ENCODE results near the gene ITIH3. TPM values are rescaled to one million over a fixed set of nuclear protein-coding genes. Genes with fewer than 3 reads are reported as not detected.

The ITIH3 gene
- total RNA-seq, 2 experiments from 2014 or later: not detected

GRCh38 chr3:52841211-52841980, 46.8 kb downstream of the ITIH3 start:
- POLR2A ChIA-PET: no interaction called here
- H3K36me3 Mint-ChIP-seq (ENCODE audit: low read depth): peaks cover 15% of the 10 kb centered on the region

GRCh38 chr3:52841981-52842340, 47.4 kb downstream of the ITIH3 start:
- POLR2A ChIA-PET: no interaction called here
- Mint-ChIP-seq H3K27ac (no peak overlapping the region), H3K4me3 (no peak overlapping the region), H3K36me3 (ENCODE audit: low read depth) (peaks cover 15% of the 10 kb centered on the region), H3K4me1 (peaks cover 30% of the 10 kb centered on the region), H3K9me3 (no peaks in the 10 kb centered on the region), H3K27me3 (no peaks in the 10 kb centered on the region)
- no peak for DNase-seq
- CTCF ChIA-PET: no interaction called here

More at GRCh38 chr3:52841211-52841980, 46.8 kb downstream of the ITIH3 start:
- DNase-seq: no peak
- CTCF ChIA-PET: no interaction called here
- H3K4me1 Mint-ChIP-seq: peaks cover 33% of the 10 kb centered on the region
- no peaks in the 10 kb centered on the region for H3K9me3 Mint-ChIP-seq
- no peak overlapping the region for H3K4me3 Mint-ChIP-seq
- no peak overlapping the region for H3K27ac Mint-ChIP-seq
- no peaks in the 10 kb centered on the region for H3K27me3 Mint-ChIP-seq

- H3K36me3 Mint-ChIP-seq (ENCODE audit: low read depth): peaks cover 15% of the 10 kb centered on the region
- H3K9me3 Mint-ChIP-seq: no peaks in the 10 kb centered on the region
- POLR2A ChIA-PET: no interaction called here
- no peak for DNase-seq
- no peak overlapping the region for H3K4me3 Mint-ChIP-seq
- no peaks in the 10 kb centered on the region for H3K27me3 Mint-ChIP-seq
- H3K27ac Mint-ChIP-seq: no peak overlapping the region
- CTCF ChIA-PET: no interaction called here
- H3K4me1 Mint-ChIP-seq: peaks cover 26% of the 10 kb centered on the region
These were observed 47.8 kb downstream of the ITIH3 start for GRCh38 chr3:52842424-52842823.

GRCh38 chr3:52843108-52843865, 48.7 kb downstream of the ITIH3 start:
- H3K36me3 Mint-ChIP-seq (ENCODE audit: low read depth): peaks cover 12% of the 10 kb centered on the region
- DNase-seq: no peak
- no peaks in the 10 kb centered on the region for H3K27me3 Mint-ChIP-seq
- ChIA-PET POLR2A (no interaction called here), CTCF (interaction anchor here (1.0 kb wide), 1 partner anchor 8 kb away, joined by 4 read pairs; the partner anchor contains the start of gene MUSTN1)
- no peak overlapping the region for H3K4me3 Mint-ChIP-seq
- H3K9me3 Mint-ChIP-seq: no peaks in the 10 kb centered on the region
- H3K4me1 Mint-ChIP-seq: peaks cover 18% of the 10 kb centered on the region
- H3K27ac Mint-ChIP-seq: no peak overlapping the region

GRCh38 chr3:52843881-52844280, 49.3 kb downstream of the ITIH3 start:
- H3K27me3 Mint-ChIP-seq: no peaks in the 10 kb centered on the region
- no peak overlapping the region for H3K27ac Mint-ChIP-seq
- DNase-seq: no peak
- no peaks in the 10 kb centered on the region for H3K9me3 Mint-ChIP-seq
- ChIA-PET CTCF (interaction anchor here (1.0 kb wide), 1 partner anchor 9 kb away, joined by 4 read pairs; the partner anchor contains the start of gene MUSTN1), POLR2A (no interaction called here)
- peaks cover 12% of the 10 kb centered on the region for H3K4me1 Mint-ChIP-seq
- no peak overlapping the region for H3K4me3 Mint-ChIP-seq
- peaks cover 9% of the 10 kb centered on the region for H3K36me3 Mint-ChIP-seq (ENCODE audit: low read depth)

- Mint-ChIP-seq H3K36me3 (ENCODE audit: low read depth) (peaks cover 9% of the 10 kb centered on the region), H3K4me1 (peaks cover 6% of the 10 kb centered on the region), H3K4me3 (no peak overlapping the region), H3K27me3 (no peaks in the 10 kb centered on the region), H3K9me3 (no peaks in the 10 kb centered on the region), H3K27ac (no peak overlapping the region)
- CTCF ChIA-PET: interaction anchor here (1.0 to 1.2 kb wide), 4 partner anchors 9 to 139 kb away, joined by 3 to 4 read pairs (median 4); partner anchors contain the start of genes GLT8D1, MUSTN1 and SPCS1
- POLR2A ChIA-PET: no interaction called here
- DNase-seq: no peak
These were observed 49.8 kb downstream of the ITIH3 start for GRCh38 chr3:52844290-52844975.

- POLR2A ChIA-PET: interaction anchor here (0.6 kb wide), 1 partner anchor 157 kb away, joined by 3 read pairs; no protein-coding TSS in a partner anchor
- Mint-ChIP-seq H3K4me3 (no peak overlapping the region), H3K9me3 (no peaks in the 10 kb centered on the region), H3K36me3 (ENCODE audit: low read depth) (peaks cover 9% of the 10 kb centered on the region), H3K4me1 (peaks cover under 1% of the 10 kb centered on the region), H3K27ac (no peak overlapping the region), H3K27me3 (no peaks in the 10 kb centered on the region)
- DNase-seq: no peak
- CTCF ChIA-PET: interaction anchor here (1.1 to 1.3 kb wide), 4 partner anchors 9 to 140 kb away, joined by 3 to 4 read pairs (median 3); partner anchors contain the start of genes GLT8D1 and SPCS1
These were observed 50.6 kb downstream of the ITIH3 start for GRCh38 chr3:52845157-52845556.

GRCh38 chr3:52845691-52846431, 51.3 kb downstream of the ITIH3 start:
- Mint-ChIP-seq H3K4me1 (no peaks in the 10 kb centered on the region), H3K27me3 (no peaks in the 10 kb centered on the region), H3K36me3 (ENCODE audit: low read depth) (peaks cover 7% of the 10 kb centered on the region), H3K27ac (no peak overlapping the region), H3K9me3 (no peaks in the 10 kb centered on the region), H3K4me3 (no peak overlapping the region)
- ChIA-PET CTCF (interaction anchor here (0.8 to 1.4 kb wide), 8 partner anchors 8 to 256 kb away, joined by 3 to 4 read pairs (median 3); partner anchors contain the start of genes GLT8D1 and SPCS1), POLR2A (interaction anchor here (0.6 kb wide), 1 partner anchor 157 kb away, joined by 3 read pairs; no protein-coding TSS in a partner anchor)
- no peak for DNase-seq

- no peak overlapping the region for H3K27ac Mint-ChIP-seq
- POLR2A ChIA-PET: no interaction called here
- no peak for DNase-seq
- H3K4me1 Mint-ChIP-seq: no peaks in the 10 kb centered on the region
- peaks cover 5% of the 10 kb centered on the region for H3K36me3 Mint-ChIP-seq (ENCODE audit: low read depth)
- H3K4me3 Mint-ChIP-seq: no peak overlapping the region
- H3K9me3 Mint-ChIP-seq: no peaks in the 10 kb centered on the region
- H3K27me3 Mint-ChIP-seq: no peaks in the 10 kb centered on the region
- CTCF ChIA-PET: interaction anchor here (0.8 to 1.4 kb wide), 5 partner anchors 28 to 255 kb away, joined by 3 to 4 read pairs (median 3); no protein-coding TSS in a partner anchor
These were observed 51.9 kb downstream of the ITIH3 start for GRCh38 chr3:52846432-52846965.

GRCh38 chr3:52847241-52847640, 52.6 kb downstream of the ITIH3 start:
- CTCF ChIA-PET: interaction anchor here (0.6 kb wide), 1 partner anchor 204 kb away, joined by 3 read pairs; no protein-coding TSS in a partner anchor
- Mint-ChIP-seq H3K36me3 (ENCODE audit: low read depth) (peaks cover 8% of the 10 kb centered on the region), H3K4me3 (no peak overlapping the region), H3K27ac (no peak overlapping the region), H3K4me1 (no peaks in the 10 kb centered on the region), H3K27me3 (no peaks in the 10 kb centered on the region), H3K9me3 (no peaks in the 10 kb centered on the region)
- POLR2A ChIA-PET: no interaction called here
- DNase-seq: no peak

- Mint-ChIP-seq H3K4me3 (no peak overlapping the region), H3K4me1 (no peaks in the 10 kb centered on the region), H3K9me3 (no peaks in the 10 kb centered on the region), H3K27me3 (no peaks in the 10 kb centered on the region), H3K27ac (no peak overlapping the region), H3K36me3 (ENCODE audit: low read depth) (peaks cover 8% of the 10 kb centered on the region)
- ChIA-PET CTCF (interaction anchor here (0.6 to 2.5 kb wide), 4 partner anchors 9 to 203 kb away, joined by 3 to 7 read pairs (median 4); no protein-coding TSS in a partner anchor), POLR2A (no interaction called here)
- DNase-seq: no peak
These were observed 53.1 kb downstream of the ITIH3 start for GRCh38 chr3:52847726-52848125.

- H3K9me3 Mint-ChIP-seq: no peaks in the 10 kb centered on the region
- peaks cover 8% of the 10 kb centered on the region for H3K36me3 Mint-ChIP-seq (ENCODE audit: low read depth)
- H3K4me1 Mint-ChIP-seq: no peaks in the 10 kb centered on the region
- DNase-seq: no peak
- ChIA-PET CTCF (interaction anchor here (0.6 to 2.5 kb wide), 5 partner anchors 10 to 266 kb away, joined by 3 to 7 read pairs (median 3); no protein-coding TSS in a partner anchor), POLR2A (interaction anchor here (1.4 kb wide), 1 partner anchor 9 kb away, joined by 3 read pairs; no protein-coding TSS in a partner anchor)
- H3K27ac Mint-ChIP-seq: no peak overlapping the region
- no peaks in the 10 kb centered on the region for H3K27me3 Mint-ChIP-seq
- H3K4me3 Mint-ChIP-seq: no peak overlapping the region
These were observed 54.0 kb downstream of the ITIH3 start for GRCh38 chr3:52848617-52849016.

Data from activated CD4-positive, alpha-beta memory T cell treated with anti-CD3 and anti-CD28 coated beads, Interleukin-2, amount 10 ng/mL, durations not matched to agents 7 days and 5 days (primary cell).